Cortex of kidney (tissue), 1 donor: ENCODE results near the gene LAIR2.

Experiments
- DNase-seq: peaks from one replicate; lab custom pipeline; 2025; lab: John Stamatoyannopoulos, UW

LAIR2 gene

DNA sequence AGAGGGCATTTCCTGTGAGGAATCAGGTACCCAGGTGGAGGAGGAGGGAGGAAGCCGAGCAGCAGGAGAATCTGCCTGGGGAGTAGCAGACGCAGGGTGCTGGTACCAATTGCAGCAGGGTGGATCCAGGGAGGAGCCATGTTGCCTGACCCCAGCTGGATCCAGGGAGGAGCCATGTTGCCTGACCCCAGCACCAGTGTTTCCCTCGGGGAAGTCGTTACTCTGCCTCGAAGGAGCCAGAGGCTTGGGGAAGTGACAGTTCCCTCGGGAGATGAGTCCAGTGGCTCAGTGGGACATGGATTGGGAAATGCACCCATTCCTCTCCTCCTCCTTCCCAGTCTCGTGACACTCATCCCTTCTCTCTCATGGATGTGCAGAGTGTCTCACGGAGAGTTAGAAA is 31.5 kb downstream of the LAIR2 start:
- DNase-seq: no peak

DNA sequence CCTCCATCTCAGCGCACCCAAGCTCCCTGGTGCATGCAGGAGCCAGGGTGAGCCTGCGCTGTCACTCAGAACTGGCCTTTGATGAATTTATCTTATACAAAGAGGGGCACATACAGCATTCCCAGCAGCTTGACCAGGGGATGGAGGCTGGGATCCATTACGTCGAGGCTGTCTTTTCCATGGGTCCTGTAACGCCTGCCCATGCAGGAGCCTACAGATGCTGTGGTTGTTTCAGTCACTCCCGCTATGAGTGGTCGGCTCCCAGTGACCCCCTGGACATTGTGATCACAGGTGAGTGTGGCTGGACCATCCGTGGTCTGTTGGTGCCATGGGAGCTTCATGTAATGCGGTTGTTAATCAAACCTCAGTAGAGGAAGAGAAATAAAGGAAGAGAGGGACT is 33.0 kb downstream of the LAIR2 start:
- DNase-seq: no peak

DNA sequence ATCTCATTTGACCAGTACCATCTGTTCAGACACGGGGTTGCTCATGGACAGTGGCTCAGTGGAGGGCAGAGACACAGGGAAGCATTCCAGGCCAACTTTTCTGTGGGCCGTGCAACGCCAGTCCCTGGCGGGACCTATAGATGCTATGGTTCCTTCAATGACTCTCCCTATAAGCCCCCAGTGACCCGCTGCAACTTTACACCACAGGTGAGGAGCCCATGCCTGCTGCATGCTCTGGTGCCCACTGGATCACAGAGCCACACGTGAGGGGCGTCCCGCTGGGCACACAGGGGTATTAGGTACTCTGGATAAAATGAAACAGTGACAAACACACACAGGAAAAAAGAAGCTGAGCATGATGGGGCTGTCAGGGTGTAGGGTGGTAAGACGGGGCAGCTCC is 34.3 kb downstream of the LAIR2 start:
- DNase-seq: no peak

DNA sequence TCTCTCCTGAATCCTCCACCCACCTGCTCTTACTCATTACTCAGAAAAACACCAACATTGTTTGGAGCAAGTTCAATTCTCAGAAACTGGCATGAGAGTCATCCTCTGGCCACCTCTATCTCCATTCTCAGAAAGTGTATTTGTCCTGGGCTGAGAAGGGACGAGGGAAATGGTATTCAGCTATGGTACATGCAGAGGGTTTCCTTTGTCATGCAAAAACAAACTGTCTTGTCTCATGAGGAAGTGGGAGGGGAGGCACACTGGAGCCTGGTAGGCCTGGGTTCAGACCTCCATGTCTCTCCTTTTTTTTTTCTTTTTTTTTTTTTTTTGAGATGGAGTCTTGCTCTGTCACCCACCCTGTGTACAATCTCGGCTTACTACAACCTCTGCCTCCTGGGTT is 39.1 kb downstream of the LAIR2 start:
- DNase-seq: no peak

DNA sequence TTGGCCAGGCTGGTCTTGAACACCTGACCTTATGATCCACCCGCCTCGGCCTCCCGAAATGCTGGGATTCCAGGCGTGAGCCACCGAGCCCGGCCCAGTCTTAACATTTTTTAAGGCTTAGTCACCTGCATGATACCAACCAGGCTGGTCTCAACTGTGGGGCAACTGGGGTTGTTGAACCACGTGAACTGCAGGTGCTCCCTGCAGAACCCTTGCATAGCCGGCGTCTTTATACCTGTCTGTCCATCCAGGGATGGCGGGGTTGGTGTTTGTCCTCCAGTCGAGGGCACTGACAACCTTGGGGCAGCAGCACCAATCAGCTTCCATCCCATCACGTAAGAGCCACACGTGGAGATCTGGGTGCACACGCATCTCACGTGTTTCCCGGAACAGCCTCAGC is 46.2 kb downstream of the LAIR2 start:
- no peak for DNase-seq

DNA sequence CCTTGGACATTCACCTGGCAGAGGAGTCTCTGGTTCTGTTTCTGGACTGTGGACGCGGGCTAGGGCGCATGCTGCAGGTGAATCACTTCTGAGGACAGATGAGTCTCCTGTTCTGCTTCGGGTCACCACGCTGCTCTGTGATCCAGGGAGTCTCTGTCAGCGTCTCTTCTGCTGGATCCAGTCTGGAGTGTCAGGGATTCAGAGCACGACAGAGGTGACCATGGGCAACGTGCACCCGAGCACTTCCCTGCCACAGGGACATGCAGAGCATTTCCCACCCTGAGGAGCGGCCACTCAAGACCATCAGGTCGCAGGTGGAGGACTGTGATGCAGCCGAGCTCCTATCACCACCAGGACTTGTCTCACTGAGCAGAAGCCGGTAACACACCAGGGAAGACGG is 46.6 kb downstream of the LAIR2 start:
- no peak for DNase-seq

DNA sequence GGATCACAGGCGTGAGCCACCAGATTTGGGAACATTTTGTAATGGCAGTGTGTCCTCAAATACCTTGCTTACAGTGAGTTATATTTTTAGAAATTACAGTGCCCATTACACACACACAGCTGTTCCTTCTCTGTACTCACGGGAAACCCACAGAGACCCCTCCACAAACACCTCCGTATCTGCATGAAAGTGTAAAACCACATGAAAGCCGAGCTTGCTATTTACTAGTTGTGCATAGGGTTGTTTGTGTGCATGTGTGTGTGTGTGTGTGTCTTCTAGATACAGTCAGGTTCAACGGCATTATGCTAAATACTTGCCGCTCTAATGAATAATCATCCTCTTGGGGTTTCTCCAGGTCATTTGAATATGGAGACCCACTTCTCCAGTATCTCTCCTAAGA is 48.7 kb downstream of the LAIR2 start:
- DNase-seq: no peak

DNA sequence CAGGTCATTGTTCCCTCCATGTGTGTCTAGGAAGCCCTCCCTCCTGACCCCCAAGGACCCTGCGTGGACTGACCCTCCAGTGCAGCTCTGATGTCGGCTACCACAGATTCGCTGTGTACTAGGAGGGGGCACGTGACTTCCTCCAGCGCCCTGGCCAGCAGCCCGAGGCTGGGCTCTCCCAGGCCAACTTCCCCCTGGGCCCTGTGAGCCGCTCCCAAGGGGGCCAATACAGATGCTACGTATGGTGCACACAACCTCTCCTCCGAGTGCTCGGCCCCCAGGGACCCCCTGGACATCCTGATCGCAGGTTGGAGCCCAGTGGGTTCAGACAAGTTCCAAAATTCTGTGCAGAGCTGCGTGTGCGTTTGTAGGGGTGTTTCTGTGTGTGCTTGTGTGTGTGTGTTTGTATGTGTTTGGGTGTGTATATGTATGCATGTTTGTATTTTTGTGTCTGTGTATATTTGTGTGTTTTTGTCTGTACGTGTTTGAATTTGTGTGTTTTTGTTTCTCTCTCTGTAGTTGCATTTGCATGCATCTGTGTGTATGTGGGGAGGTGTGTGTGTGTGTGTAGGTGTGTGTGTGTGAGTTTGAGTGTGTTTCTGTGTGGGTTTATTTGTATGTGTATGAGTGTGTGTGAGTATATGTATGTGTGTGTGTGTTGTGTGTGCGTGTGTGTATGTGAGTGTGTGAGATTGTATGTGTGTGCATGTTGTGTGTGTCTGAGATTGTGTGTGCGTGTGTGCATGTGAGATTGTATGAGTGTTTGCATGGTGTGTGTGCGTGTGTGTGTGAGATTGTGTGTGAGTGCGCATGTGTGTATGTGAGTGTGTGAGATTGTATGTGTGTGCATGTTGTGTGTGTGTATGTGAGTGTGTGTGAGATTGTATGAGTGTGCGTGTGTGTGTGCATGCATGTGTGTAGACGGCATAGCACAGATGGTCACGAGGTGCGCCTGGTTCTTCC is 49.6 kb downstream of the LAIR2 start:
- DNase-seq: no peak

DNA sequence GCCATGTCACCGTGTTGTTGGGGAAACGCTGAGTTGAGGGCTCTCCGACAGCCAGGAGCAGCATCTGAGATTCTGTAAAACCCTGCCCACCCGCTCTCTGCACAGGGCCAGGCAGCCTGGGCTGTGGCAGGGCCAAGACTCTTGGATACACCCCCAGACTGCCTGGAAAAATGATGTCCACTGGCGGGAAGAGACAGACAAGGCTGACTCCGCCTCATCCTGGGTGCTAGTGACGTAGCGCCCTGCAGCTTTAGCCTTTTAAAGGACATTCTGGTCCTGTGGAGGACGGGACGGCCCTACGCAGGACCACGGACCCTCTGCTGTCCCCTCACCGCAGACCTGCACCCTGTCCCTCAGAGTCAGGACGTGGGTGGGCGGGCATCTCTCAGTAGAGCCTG is 50.3 kb downstream of the LAIR2 start:
- DNase-seq: no peak

DNA sequence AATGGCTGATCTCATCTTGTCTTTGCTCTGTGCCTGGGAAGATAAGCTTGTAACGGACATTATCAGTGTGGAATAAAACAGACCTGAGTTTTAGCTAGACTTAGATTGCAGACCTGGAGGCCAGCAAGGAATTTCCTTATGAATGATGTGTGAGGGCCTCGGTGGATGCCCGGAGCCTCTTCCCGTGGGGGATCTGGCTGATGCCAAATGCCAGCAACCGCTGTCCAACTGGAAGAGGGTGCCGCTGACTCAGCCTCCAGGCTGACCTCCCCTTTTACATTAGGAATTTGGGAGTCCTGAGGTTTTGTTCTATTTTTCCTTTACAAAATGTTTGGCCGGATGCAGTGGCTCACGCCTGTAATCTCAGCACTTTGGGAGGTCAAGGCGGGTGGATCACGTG is 51.4 kb downstream of the LAIR2 start:
- DNase-seq: no peak

DNA sequence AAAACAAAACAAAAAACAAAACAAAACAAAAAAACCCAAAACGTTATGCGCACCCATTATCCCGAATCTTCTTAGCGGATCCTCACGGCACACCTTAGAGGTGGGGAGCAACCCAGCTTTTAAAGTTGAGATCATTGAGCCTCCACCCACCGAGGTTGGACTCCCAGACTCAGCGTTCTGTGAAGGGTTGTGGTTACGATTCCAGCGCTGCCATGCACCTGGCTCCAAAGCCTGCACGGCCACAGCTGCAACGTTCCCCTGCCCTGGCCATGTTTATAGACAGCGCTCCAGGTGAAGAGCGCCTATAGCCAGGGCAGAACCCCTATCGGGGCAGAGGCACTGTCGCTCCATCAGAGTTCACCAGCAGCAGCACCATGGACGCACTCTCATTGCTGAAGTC is 52.3 kb downstream of the LAIR2 start:
- no peak for DNase-seq

DNA sequence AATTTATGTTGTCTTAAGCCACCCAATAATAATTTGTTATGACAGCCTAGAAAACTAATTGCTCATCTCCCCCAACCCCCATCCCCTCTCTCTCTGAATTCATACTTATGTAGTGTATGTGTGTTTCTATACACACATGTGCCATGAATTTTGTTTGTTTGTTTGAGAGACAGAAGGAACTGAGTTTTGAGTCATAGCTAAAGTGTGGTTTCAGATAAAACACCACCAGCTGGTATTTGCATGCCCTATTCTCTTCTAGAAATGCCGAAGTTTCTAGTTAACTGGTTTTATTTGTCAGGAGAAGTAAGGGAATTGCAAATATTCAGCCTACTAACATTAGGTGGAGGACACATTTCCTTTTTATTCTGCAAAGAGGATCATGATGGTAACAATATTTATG is 53.6 kb downstream of the LAIR2 start:
- DNase-seq: no peak

DNA sequence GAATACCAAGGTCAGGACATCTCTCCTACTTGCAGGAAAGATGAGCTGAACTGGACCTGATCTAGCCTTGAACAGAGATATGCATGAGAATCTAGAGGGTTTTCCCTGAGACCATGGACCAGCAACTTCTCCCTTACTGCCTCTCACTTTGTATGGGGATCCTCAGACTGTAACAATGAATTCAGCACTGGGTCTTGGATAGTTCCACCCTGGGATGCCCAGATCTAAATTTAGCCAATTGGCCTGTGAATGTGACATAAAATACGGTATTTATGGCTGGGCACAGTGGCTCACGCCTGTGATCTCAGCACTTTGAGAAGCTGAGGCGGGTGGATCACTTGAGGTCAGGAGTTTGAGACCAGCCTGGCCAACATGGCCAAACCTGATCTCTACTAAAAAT is 55.7 kb downstream of the LAIR2 start:
- no peak for DNase-seq
